ENCODE data around the gene CRKL. TPM values are rescaled to one million over a fixed set of nuclear protein-coding genes. Genes with fewer than 3 reads are reported as not detected.

The CRKL gene
- total RNA-seq, 1 donor from 2014 or later, result 49.2 TPM

DNA sequence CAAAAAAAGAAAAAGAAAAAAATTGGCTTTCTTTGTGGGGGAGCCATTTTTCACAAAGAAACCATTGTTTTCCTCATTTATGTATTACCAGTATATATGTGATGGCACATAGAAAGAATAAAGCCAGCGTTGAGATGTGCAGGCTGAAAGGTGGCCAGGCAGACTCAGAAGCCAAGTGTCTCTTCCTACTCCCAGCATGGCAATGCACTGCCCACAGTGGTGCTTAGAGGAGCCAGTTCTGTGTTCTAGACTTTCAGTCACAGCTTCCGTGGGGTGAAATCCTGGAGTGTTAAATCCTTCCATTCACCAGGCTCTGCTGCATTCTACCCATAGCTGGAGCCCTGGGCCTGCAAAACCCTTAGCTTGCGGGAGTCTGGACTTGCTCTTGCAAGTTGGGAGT is 39.5 kb upstream of the CRKL start:
- Mint-ChIP-seq H3K36me3 (ENCODE audit: low read depth) (peaks cover 7% of the 10 kb centered on the region), H3K4me3 (ENCODE audit: unreplicated experiment) (no peak overlapping the region), H3K4me1 (ENCODE audit: low read depth) (no peaks in the 10 kb centered on the region), H3K27ac (ENCODE audit: unreplicated experiment) (no peak overlapping the region), H3K9me3 (ENCODE audit: low read depth) (no peaks in the 10 kb centered on the region), H3K27me3 (ENCODE audit: low read depth) (no peaks in the 10 kb centered on the region)
- no peak for DNase-seq (ENCODE audit: low spot score)
- TF ChIP-seq, protein P1, sequence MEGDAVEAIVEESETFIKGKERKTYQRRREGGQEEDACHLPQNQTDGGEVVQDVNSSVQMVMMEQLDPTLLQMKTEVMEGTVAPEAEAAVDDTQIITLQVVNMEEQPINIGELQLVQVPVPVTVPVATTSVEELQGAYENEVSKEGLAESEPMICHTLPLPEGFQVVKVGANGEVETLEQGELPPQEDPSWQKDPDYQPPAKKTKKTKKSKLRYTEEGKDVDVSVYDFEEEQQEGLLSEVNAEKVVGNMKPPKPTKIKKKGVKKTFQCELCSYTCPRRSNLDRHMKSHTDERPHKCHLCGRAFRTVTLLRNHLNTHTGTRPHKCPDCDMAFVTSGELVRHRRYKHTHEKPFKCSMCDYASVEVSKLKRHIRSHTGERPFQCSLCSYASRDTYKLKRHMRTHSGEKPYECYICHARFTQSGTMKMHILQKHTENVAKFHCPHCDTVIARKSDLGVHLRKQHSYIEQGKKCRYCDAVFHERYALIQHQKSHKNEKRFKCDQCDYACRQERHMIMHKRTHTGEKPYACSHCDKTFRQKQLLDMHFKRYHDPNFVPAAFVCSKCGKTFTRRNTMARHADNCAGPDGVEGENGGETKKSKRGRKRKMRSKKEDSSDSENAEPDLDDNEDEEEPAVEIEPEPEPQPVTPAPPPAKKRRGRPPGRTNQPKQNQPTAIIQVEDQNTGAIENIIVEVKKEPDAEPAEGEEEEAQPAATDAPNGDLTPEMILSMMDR (IDR thresholded peaks at IDR 0.05), result no peak

DNA sequence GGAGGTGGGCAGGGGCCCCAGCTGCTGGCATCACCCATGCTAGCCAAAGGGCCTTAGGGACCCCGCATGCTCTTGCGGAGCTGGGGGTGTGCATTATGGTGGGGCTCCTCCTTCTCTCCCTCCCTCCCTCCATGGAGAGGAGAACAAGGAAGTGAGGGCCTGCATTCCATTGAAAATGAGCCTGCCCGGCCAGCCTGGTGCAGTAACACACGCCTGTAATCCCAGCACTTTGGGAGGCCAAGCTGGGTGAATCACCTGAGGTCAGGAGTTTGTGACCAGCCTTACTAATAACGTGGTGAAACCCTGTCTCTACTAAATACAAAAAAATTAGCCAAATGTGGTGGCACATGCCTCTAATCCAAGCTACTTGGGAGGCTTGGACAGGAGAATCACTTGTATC is 36.0 kb upstream of the CRKL start:
- Mint-ChIP-seq H3K36me3 (ENCODE audit: low read depth) (peaks cover 12% of the 10 kb centered on the region), H3K9me3 (ENCODE audit: low read depth) (no peaks in the 10 kb centered on the region), H3K4me1 (ENCODE audit: low read depth) (peaks cover 4% of the 10 kb centered on the region), H3K27me3 (ENCODE audit: low read depth) (no peaks in the 10 kb centered on the region), H3K4me3 (ENCODE audit: unreplicated experiment) (no peak overlapping the region), H3K27ac (ENCODE audit: unreplicated experiment) (no peak overlapping the region)
- TF ChIP-seq, protein P1 (IDR thresholded peaks at IDR 0.05), result no peak
- no peak for DNase-seq (ENCODE audit: low spot score)

DNA sequence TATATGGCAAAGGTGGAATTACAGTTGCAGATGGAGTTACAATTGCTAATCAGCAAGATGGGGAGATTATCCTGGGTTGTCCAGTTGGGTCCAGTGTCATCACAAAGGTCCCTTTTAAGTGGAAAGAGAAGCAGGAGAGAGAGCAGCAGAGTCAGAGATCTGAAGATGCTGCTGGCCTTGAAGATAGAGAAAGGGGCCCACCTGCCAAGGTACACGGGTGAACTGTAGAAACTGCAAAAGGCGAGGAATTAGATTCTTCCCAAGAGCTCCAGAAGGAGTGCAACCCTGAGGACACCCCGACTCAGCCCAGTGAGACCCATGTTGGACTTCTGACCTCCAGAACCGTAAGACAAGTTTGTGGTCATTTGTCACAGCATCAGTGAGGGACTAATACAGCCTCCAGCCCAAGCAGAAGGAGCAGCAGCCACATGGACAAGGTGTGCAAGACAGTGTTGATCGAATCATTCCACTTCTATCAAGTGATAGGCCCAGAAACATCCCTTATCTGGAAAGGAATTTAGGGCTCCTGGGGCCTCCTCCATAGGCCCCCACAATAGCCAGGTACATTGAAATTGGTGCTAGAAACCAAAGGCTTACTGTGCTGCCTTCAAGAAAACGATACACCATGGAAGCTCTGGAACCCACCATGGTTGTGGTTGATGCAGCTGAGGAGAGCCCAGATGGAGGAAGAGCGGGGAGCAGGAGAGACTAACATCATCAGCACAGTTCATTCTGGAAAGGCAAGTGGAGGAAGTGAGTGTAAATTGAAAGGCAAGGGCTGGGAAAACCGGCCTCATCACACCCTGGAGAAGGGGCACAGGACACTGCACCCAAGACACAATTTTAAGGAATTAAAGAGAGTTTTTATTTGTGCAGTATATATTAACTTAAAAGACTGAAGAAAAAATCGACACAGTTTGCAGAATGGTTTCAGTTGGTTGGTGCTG is 35.1 kb upstream of the CRKL start:
- Mint-ChIP-seq H3K27me3 (ENCODE audit: low read depth) (no peaks in the 10 kb centered on the region), H3K36me3 (ENCODE audit: low read depth) (peaks cover 13% of the 10 kb centered on the region), H3K27ac (ENCODE audit: unreplicated experiment) (no peak overlapping the region), H3K9me3 (ENCODE audit: low read depth) (no peaks in the 10 kb centered on the region), H3K4me1 (ENCODE audit: low read depth) (peaks cover 4% of the 10 kb centered on the region), H3K4me3 (ENCODE audit: unreplicated experiment) (no peak overlapping the region)
- TF ChIP-seq, protein P1 (IDR thresholded peaks at IDR 0.05), result no peak
- DNase-seq (ENCODE audit: low spot score), result no peak

DNA sequence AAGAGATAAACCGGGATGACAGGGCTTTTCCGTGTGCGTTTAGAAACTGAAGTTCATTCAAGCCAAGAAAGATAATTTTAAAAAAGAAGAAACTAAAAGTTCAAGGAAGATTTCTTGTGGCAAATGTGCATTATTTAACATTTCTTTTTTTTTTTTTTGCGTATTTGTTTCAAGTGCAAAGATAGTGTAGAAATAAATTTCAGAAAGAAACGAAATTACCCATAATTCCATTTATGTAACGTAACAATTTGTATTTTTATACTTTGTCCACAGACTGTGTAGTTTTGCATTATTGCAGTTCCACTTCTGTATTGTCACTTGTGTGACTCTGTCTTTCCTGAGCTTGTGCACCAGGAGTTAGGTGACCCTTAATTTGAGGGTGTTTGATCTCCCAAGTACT is 34.4 kb upstream of the CRKL start:
- TF ChIP-seq, protein P1 (IDR thresholded peaks at IDR 0.05), result no peak
- no peak for DNase-seq (ENCODE audit: low spot score)
- Mint-ChIP-seq H3K9me3 (ENCODE audit: low read depth) (no peaks in the 10 kb centered on the region), H3K4me1 (ENCODE audit: low read depth) (peaks cover 4% of the 10 kb centered on the region), H3K4me3 (ENCODE audit: unreplicated experiment) (no peak overlapping the region), H3K27me3 (ENCODE audit: low read depth) (no peaks in the 10 kb centered on the region), H3K36me3 (ENCODE audit: low read depth) (peaks cover 18% of the 10 kb centered on the region), H3K27ac (ENCODE audit: unreplicated experiment) (no peak overlapping the region)

DNA sequence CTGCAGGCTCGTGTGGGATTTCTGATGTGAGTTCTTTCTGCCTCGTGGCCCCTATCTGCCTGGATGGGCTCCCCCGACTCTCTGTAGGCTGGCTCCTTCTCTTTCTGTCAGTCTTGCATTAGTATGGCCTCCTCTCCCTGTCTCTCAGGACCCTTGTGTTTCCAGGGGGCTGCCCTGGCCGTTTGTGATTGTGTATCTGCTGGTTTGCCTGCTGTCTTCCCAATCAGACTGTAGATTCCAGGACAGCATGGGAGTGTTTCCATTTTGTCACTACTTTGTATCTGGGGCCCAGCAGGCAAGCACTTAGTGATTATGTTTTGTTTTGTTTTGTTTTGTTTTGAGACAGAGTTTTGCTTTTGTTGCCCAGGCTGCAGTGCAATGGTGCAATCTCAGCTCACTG is 32.8 kb upstream of the CRKL start:
- no peak for DNase-seq (ENCODE audit: low spot score)
- Mint-ChIP-seq H3K4me1 (ENCODE audit: low read depth) (peaks cover 4% of the 10 kb centered on the region), H3K27me3 (ENCODE audit: low read depth) (no peaks in the 10 kb centered on the region), H3K4me3 (ENCODE audit: unreplicated experiment) (no peak overlapping the region), H3K27ac (ENCODE audit: unreplicated experiment) (no peak overlapping the region), H3K9me3 (ENCODE audit: low read depth) (no peaks in the 10 kb centered on the region), H3K36me3 (ENCODE audit: low read depth) (peaks cover 26% of the 10 kb centered on the region)
- TF ChIP-seq, protein P1 (IDR thresholded peaks at IDR 0.05), result no peak

All from chondrocyte (in vitro differentiated cells).